Stimulated activated CD8-positive, alpha-beta memory T cell treated with anti-CD3 and anti-CD28 coated beads, Interleukin-4, amount 100 ng/mL, for 4 hours (primary cell): ENCODE results near the gene KIAA1328.

Experiments
- DNase-seq, 2 donors: peaks; one replicate each; pipeline ENCODE4 v3.0.0-alpha.2; 2020; ENCODE audit warnings: low read depth in 2 of 2, low spot score in 1 of 2

KIAA1328 gene

DNA sequence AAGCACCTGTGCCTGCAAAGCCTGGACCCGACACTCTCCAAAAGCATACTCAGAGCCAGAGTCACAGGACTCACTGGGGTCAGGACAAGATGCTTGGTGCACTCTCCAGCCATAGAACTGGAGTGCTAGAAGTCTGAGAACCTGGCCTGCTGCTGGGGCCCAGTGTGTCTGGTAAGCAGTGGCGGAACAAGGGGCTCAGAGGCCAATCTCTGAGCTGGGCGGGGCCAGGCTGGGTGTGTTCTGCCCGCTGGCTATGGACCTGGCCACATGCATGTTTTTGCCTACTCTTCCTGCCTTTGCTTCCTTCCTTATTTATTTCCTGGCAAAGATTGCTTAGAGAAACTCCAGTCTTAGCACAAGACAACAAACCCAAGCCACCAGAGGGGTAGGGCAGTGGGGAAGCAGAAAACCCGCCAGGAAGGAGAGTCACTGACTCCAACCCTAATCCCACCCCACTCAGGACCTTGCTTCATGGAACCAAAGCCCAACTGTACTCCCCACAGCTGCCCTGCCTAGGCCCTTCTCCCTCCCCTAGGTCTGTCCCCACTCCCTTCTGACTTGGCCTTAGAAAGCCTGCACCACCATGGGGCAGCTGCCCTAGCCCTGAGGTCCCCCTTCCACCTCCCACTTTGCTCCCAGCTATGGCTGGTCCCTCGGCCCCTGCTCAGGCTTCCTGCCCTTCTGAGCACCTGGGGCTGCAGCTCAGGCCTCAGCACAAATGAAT, 421.1 kb downstream of the KIAA1328 start:
- no peak for DNase-seq

GRCh38 chr18:37251679-37252078, 422.8 kb downstream of the KIAA1328 start:
- no peak for DNase-seq

- DNase-seq = no peak
Measured at GRCh38 chr18:37252342-37252741, 423.4 kb downstream of the KIAA1328 start.

DNA sequence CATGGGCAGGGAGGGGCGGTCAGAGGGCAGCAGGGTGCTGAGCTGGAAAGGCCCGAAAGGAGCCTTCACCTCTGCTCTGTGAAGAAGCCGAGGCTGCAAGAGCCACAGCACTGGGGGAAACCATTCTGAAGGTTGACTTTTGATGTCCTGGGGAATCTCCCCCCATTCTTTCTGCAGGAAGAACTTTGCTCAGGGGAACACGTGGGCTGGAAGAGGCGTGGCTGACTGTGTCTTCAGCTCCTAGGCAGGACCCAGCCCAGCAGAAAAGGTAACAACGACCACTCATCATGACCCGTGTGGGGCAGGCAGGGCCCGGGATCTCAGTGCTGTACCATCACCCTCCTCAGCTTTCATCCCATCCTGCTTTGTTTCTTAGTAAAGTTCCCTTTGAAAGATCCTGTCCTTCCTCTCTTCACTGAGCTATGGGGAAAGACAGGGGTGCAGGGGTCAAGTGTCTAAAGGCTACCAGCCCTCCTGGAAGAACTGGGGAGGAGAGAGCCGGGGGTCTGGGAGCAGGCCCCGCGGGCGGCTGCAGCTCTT, 424.0 kb downstream of the KIAA1328 start:
- no peak for DNase-seq

DNA sequence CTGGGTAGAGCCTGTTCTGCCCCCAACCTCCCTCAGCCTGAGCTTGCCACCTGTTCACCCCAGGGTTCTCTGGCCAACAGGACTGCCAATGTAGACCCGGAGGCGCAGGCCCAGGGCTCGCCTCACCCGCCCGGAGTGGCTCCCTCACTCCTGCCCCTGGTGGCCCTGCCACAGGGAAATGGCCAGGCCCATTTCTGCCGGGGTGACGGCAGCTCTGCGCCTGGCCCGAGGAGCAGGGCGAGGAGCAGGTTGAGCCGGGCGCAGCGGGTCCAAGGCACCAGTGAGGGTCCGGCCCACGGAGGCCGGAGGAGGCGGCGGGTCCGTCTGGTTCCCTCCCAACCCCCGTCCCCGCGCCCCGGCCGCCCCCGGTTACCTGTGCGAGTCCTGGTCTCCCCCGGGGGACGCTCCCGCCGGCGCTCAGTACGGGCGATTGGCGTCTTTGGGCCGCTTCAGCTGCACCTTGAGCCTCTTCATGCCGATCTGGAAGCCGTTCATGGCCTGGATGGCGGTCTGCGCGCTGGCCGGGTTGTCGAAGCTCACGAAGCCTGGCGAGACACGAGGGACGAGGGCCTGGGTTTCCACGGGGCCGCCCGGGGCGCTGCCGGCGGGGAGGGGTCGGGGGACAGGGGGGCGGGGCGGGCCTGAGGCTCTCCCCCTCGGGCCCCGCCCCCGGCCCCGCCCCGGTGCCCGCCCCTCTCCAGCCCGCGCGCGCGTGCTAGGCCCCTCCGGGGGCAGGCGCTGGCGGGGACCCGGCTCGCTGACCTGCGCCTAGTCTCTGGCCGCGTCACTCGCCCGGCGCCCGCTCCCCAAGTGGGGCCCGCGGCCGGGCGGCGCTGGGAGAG, 424.7 kb downstream of the KIAA1328 start:
- DNase-seq = no peak

- DNase-seq = no peak
Measured at GRCh38 chr18:37254236-37254754, 425.4 kb downstream of the KIAA1328 start.

- no peak for DNase-seq
Measured at GRCh38 chr18:37254973-37255372, 426.0 kb downstream of the KIAA1328 start.

DNA sequence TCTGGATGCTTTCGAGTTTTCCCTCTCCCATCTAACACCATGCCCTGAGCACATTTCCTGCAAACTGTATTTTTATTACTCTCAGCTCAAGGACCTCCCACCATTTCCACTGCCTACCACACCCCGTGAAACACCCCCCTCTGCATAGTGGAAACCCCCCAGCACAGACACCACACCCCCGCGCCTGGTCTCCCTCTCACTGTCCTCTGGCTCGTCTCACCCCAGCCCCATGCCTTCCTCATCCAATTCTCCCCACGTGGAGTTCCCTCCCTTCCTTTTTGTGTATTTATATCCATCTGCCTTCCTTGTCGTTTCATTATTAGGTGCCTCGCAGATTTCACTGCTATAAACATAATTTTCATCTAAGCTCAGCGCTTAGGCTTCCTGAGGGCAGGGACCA, 429.2 kb downstream of the KIAA1328 start:
- DNase-seq = no peak

GRCh38 chr18:37258819-37259218, 429.9 kb downstream of the KIAA1328 start:
- DNase-seq = no peak

DNA sequence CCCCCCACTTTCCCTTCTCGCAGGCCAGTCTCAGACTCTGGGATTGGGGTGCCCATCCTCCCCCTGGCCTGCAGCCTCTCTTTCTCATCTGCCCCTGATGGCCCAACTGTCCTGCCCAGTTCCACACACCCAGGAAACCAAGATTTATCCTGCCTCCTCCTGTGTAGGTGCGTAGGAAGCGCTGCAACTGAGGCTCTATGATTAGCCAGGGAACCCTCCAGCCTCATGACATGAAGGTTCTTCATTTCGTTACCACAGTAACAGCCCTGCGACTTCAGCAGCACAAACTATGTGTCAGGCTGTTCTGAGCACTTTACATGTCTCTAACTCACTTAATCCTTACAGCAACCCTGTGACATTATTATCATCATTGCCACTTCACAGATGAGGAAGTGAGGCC, 430.8 kb downstream of the KIAA1328 start:
- no peak for DNase-seq

DNA sequence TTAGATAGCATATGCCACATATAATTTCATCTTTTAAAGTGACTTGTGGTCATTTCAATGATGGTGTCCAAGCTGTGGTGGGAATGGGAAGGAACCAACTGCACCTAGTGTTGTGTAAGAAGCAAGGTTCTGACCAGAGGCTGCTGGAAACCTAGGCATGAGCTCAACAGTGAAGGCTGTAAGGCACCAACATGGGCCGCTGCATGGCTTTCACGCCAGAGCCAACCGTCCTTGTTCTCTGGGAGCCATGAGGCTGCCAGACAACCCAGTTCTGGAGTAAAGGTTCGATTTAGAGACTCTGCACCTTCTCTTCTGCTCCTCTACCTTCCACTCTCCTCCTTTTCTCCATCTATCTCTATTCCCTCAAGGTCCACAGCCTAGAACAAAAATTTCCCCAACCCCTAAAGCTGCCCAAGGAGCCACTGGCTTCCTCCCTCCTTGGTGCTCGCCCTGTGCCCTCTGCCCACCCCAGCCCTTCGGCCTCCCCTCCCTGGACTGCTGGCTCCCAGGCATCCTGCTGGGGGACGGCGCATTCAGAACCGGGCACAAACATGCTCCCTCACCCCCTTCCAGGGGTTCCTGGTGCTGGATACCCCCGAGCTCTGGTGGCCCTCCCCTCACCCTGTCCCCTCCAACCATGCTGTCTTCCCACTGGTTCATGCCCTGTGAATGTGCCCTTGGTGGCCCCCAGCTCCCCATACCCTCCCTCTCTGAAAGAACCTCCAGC, 431.6 kb downstream of the KIAA1328 start:
- DNase-seq = no peak

GRCh38 chr18:37261246-37261840, 432.4 kb downstream of the KIAA1328 start:
- DNase-seq = no peak

DNA sequence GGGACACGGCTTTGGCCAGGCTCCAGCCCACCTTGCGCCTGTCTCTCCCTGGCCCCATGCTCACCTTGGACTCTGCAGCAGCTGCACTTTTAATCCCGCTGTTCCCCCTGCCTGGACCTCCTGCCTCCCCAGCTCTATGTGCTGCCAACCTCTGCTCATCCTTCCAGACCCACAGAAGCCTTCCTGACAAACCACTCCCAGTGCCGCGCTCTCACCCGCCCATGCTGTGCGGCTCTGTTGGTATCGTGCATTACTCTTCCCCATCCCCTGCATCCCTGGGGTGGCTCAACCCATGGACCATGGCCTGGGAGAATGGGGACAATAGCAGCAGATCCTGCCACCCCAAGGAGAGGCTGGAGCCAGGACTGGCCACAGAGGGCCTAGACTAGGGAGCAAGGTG, 433.1 kb downstream of the KIAA1328 start:
- DNase-seq = no peak

DNA sequence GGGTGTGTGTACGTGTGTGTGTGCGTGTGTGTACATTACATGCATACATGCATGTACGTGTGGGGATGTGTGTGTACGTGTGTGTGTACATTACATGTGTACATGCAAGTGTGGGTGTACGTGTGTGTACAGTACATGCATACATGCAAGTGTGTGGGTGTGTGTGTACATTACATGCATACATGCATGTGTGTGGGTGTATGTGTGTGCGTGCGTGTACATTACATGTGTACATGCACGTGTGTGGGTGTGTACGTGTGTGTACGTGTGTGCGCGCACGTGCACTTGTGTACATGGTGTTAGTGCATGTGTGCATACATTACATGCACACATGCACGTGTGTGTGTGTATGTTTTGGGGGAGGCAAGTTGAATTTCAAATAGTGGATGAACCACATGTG, 436.0 kb downstream of the KIAA1328 start:
- no peak for DNase-seq

DNA sequence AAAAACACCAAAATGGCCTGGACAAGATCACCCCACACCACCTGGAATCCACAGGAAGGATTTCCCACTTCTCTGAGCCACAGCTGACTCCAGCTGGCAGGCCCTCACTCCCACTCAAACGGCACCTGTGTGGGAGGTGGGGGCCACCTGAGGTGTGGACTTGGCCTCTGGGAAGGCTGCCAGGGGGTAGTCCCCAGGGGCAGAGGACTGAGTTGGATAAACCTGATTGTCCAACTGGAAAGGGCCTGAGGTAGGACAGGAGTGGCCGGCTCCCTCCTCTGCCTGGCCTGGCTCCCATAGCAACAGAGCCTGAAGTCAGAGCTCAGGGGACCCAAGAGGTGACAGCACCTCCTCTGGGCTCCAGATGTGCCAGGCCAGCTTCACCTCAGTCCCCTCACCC, 436.5 kb downstream of the KIAA1328 start:
- DNase-seq = no peak

GRCh38 chr18:37266290-37266689, 437.4 kb downstream of the KIAA1328 start:
- no peak for DNase-seq

DNA sequence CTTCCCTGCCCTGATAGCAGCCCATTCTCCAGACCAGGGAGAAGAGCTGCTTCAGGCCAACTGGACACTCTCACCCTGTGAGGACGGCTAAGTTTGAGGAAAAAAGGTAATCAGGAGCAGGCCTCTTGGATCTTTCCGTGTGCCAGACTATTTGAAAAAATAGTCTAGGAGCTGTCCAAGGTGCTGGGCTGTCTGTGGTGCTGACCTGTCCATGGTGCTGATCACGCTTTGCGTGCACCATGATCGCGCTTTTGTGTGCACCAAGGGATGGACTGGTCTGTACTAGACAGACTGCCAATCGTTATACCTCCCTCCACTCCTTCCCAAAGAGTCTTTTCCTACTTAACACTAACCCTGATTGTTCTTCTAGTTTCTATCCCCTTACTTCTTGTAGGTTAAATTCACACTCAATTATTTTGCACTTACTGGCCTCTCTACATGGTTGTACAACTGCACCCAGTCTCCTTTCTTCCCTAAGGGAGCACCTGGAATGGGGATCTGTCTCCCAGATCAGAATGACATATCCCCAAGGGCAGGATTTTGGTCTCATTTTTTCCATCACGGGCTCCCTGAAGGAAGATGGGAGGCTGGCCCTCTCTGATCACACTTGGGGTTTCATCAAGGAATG, 441.2 kb downstream of the KIAA1328 start:
- DNase-seq = no peak

GRCh38 chr18:37270666-37271052, 441.7 kb downstream of the KIAA1328 start:
- no peak for DNase-seq

DNA sequence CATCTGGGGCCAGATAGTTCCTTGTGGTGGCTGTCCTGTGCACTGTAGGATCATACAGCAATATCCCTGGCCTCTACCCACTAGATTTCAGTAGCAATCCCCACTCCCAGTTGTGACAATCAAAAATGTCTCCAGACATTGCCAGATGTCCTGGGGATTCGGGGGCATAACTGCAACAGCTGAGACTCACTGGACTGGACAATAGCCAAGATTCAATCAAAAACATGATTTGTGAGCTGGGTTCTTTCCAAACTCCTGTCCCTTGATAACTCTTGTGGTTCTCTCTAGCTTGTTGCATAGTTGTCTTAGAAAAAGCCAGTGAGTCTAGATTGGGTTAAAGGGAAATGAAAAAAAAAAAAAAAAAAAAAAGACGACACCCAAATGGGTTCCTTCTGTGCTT, 443.3 kb downstream of the KIAA1328 start:
- no peak for DNase-seq

GRCh38 chr18:37272841-37273240, 443.9 kb downstream of the KIAA1328 start:
- no peak for DNase-seq
